Measurements from ENCODE around the gene RAB3A.

DNA sequence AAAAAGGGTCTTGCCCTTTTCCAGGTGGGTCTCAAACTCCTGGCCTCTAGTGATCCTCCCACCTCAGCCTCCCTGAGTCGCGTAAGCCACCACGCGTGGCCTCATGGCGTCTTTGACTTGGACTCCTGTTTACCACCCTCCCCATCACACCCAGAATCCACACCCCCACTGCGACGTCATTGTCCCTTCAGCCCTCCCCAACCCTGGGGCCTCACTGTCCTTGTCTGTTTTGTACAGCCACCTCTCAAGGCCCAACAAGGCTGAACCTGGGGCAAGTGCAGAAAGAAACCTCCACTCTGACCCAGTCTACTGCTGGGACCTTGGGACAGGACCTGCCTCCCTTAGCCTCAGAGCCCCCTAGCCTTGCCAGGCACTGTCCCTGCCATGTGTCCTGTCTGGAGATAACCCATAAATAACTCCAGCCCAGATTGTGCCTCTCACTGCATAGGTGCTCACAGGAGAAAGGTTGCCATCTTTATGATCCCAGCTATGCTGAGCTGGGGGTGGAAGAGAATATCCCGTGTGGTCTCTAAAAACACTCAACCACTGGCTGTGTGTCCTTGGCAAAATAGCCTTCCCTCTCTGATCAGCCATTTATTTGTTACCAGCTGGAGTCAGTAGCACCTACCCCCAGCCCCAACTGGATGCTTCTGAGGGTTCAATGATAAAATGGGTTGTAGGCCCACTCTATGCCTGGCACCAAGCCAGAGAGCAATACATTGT, 32.1 kb downstream of the RAB3A start:
- TF ChIP-seq, protein P1, sequence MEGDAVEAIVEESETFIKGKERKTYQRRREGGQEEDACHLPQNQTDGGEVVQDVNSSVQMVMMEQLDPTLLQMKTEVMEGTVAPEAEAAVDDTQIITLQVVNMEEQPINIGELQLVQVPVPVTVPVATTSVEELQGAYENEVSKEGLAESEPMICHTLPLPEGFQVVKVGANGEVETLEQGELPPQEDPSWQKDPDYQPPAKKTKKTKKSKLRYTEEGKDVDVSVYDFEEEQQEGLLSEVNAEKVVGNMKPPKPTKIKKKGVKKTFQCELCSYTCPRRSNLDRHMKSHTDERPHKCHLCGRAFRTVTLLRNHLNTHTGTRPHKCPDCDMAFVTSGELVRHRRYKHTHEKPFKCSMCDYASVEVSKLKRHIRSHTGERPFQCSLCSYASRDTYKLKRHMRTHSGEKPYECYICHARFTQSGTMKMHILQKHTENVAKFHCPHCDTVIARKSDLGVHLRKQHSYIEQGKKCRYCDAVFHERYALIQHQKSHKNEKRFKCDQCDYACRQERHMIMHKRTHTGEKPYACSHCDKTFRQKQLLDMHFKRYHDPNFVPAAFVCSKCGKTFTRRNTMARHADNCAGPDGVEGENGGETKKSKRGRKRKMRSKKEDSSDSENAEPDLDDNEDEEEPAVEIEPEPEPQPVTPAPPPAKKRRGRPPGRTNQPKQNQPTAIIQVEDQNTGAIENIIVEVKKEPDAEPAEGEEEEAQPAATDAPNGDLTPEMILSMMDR (IDR thresholded peaks at IDR 0.05; ENCODE audit: borderline replicate concordance, extremely low read depth, low read length, poor library complexity, severe bottlenecking) = no peak
- no peak for TF ChIP-seq EZH2 (IDR thresholded peaks at IDR 0.05; ENCODE audit: borderline replicate concordance, low read depth, low read length, severe bottlenecking)
